Hematopoietic multipotent progenitor cell treated with erythropoietin and hydrocortisone succinate and interleukin-3 and kit ligand, for 4 days (in vitro differentiated cells): Measurements from ENCODE around the gene MC1R.
"Not testable (repeated sequence)": the region's sequence is repeated elsewhere in the genome, so short reads cannot be mapped to it uniquely, and the experiment has no call there.

Experiments
- DNase-seq: peaks from one replicate; pipeline ENCODE4 v3.0.0-alpha.2; 2015

The MC1R gene

DNA sequence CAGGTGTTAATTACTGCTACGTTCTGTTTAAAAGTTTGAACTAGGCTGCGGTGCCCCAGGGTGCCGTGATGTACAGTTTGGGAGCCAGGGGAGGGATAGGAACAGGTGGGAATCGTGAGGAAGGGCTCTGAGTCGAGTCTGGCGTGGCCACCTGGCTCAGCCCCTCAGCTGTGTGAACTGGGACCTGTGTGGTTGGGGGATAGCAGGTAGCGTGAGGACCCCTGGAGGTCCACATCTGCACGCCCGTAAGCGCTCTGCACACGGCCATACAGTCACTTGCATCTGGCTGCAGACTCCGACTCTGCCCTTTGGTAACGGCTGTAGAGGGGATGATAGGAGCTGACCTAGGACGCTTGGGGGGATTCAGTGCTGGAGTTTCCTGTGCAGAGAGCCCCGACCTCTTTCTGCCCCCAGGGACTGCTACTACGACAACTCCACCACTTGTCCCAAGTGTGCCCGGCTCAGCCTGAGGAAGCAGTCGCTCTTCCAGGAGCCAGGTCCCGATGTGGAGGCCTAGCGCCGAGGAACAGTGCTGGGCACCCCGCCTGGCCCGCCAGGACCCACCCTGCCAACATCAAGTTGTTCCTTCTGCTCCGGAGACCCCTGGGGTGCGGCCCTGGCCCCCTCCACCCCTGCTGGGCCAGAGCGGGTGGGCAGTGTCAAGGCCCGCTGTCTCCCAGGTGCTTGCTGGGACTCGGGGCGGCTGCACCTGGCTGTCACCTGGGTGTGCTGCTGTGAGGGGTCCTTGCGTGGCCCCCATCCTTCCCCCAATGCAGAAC lies 47.0 kb downstream of the MC1R start:
- no peak for DNase-seq

DNA sequence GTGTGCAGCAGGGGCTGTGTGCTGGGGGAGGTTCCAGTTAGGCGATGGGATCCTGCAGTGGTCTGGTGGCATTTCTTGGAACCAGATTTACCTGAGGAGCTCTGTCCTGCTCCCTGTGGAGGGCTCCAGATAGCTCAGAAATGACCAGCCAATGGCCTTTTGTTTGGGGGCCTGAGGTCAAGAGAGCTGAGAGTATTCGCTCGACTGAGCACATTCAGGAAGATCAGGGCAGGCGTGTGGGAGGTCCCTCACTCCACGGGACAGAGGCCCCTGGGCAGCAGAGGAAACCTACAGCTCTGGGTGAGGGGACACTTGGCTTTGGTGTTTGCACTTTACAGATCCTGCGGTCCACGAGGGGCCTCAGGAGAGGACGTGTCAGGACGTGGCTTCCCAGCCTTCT lies 48.1 kb downstream of the MC1R start:
- DNase-seq: no peak

DNA sequence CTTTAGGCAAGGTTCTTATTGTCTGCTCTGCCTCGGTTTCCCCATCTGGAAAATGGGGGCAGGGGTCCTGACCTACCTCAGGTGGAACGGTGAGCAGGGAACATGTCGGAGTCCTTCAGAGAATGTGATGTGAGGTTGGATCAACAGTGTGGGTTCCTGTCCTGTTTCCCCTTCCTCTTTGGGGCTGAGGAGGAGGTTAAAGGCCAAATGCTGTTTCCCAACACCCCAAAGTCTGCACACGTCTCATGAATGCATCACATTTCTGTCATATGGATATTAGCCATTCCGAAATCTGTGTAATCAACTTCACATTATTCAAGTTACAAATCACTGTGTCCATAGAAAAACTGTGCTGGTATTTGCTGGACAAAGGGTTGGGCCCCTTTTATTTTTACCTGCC lies 48.8 kb downstream of the MC1R start:
- DNase-seq: not testable (repeated sequence)

DNA sequence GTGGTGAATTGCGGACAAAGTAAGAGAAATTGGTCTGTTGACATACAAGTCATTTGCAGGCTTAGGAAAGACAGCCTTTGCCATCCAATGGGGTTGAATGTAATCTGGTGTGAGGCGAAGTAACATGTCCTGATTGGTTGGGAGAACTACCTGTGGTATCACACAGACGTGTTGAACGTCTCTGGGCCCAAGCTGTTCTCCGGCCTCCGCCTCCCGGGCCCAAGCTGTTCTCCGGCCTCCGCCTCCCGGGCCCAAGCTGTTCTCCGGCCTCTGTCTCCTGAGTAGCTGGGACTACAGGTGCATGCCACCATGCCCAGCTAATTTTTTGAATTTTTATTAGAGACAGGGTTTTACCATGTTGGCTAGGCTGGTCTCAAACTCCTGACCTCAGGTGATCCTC lies 49.4 kb downstream of the MC1R start:
- DNase-seq: not testable (repeated sequence)

DNA sequence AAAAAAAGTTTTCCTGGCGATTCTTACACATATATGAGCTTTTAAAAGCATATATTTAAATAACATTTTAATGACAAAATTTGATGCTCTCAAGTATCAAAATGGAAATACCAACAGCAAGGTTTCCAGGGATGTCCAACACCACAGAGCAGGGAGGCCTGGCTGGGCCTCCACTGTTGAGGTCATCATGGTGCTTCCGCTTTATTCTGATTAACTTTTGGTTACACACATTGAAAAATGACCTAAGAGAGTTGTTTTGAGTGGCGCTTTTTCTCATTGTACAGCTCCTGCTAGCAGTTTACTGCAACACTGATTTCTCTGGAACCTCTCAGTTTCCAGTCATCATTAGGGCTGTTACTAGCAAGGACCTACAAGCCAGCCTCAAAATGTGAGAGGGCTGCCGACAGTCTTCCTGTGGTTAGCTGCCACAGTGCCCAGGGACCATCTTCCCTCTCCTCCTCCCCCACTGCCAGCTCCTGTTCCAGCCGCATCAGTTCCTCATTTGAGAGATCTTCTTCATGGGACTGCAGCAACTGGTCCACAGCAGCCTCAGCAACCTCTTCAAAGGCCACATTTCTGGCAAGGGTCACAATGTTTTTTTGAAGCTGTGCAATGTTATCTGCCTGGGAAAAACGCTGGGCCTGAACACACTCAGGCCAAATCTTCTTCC lies 51.2 kb downstream of the MC1R start:
- peak; percentile 85 for DNase-seq
